Caco-2 (cell line): ENCODE data around the gene ASB1. TPM values are rescaled to one million over a fixed set of nuclear protein-coding genes. Genes with fewer than 3 reads are reported as not detected.

Source experiments
- BruUV-seq: library from RNA; stranded (reverse); fragments of 400-500 nt; replicated peaks from 2 replicates; lab custom pipeline; 2021; lab: Mats Ljungman, UMichigan
- CTCF ChIA-PET: fragments of 300-600 bp; sonication (Branson Sonifier 250); formaldehyde crosslinking; loops from one replicate; lab custom pipeline; 2022; ENCODE audit warnings: antibody characterized with exemption; lab: Charles Lee
- POLR2A ChIA-PET: fragments of 300-600 bp; sonication (Branson Sonifier 250); formaldehyde crosslinking; loops from one replicate; lab custom pipeline; 2022; ENCODE audit warnings: antibody characterized with exemption; lab: Charles Lee
- DNase-seq, 2 experiments: peaks; one replicate each; pipeline versions ENCODE4 v3.0.0 to v3.0.0-alpha.2; 2020 to 2022
- H3K27me3 ChIP-seq: replicated peaks from 2 replicates; pipeline ENCODE4 v1.6.0; 2011; ENCODE audit warnings: low read length; ENCODE audit not compliant: control insufficient read depth, insufficient read depth
- H3K36me3 ChIP-seq: 2 replicates; pipeline ENCODE4 v1.5.1; 2011; ENCODE audit warnings: low read length; ENCODE audit not compliant: control insufficient read depth, insufficient read depth
- H3K4me1 ChIP-seq: fragments of 250-450 bp; sonication (Bioruptor Pico); 2 replicates; pipeline ENCODE4 v1.5.1; 2020; ENCODE audit warnings: mild to moderate bottlenecking
- H3K4me3 ChIP-seq: 2 replicates; pipeline ENCODE4 v1.5.1; 2011; ENCODE audit warnings: low read depth, mild to moderate bottlenecking, control low read depth, low read length
- H3K9me3 ChIP-seq: fragments of 250-450 bp; sonication (Bioruptor Pico); 2 replicates; pipeline ENCODE4 v1.5.1; 2020; ENCODE audit warnings: mild to moderate bottlenecking, moderate library complexity
- H3K27ac Mint-ChIP-seq: one replicate; pipeline ENCODE4 v1.8.0; 2022; ENCODE audit warnings: mixed read lengths; ENCODE audit not compliant: unreplicated experiment
- H3K27me3 Mint-ChIP-seq: one replicate; pipeline ENCODE4 v1.8.0; 2022; ENCODE audit warnings: mixed read lengths; ENCODE audit not compliant: insufficient read depth, unreplicated experiment
- H3K36me3 Mint-ChIP-seq: one replicate; pipeline ENCODE4 v1.8.0; 2022; ENCODE audit warnings: mild to moderate bottlenecking, mixed read lengths; ENCODE audit not compliant: insufficient read depth, unreplicated experiment
- H3K4me1 Mint-ChIP-seq: one replicate; pipeline ENCODE4 v1.8.0; 2022; ENCODE audit warnings: low read depth, mixed read lengths; ENCODE audit not compliant: unreplicated experiment
- H3K4me3 Mint-ChIP-seq: one replicate; pipeline ENCODE4 v1.8.0; 2022; ENCODE audit warnings: mild to moderate bottlenecking, moderate library complexity, mixed read lengths; ENCODE audit not compliant: unreplicated experiment
- H3K9me3 Mint-ChIP-seq: one replicate; pipeline ENCODE4 v1.8.0; 2022; ENCODE audit warnings: mixed read lengths; ENCODE audit not compliant: unreplicated experiment
- intact Hi-C: fragments of 100-400 bp; cut with micrococcal nuclease; formaldehyde crosslinking; loops from one replicate; pipeline ENCODE4 v1.10.0; 2022; ENCODE audit not compliant: unreplicated experiment
- total RNA-seq: library from RNA; stranded (reverse); gene quantifications from 2 replicates; pipeline ENCODE4 v1.2.3, GENCODE V29; 2022
- TF ChIP-seq, protein P1 (sequence below), 2 experiments: fragments of 200-600 bp in 1 of 2; IDR thresholded peaks; 1 replicate in 1 of 2; 2 replicates in 1 of 2; pipeline versions ENCODE4 v1.5.1 to v1.8.0; 2011 to 2022; ENCODE audit warnings: antibody characterized with exemption in 1 of 2, control low read depth in 1 of 2, inconsistent platforms in 1 of 2, low read depth in 1 of 2, low read length in 1 of 2, mild to moderate bottlenecking in 1 of 2, moderate library complexity in 1 of 2; ENCODE audit not compliant: insufficient read depth in 1 of 2, severe bottlenecking in 1 of 2, unreplicated experiment in 1 of 2

Gene ASB1
- total RNA-seq, 1 experiment from 2014 or later: 16.9 TPM

GRCh38 chr2:238488347-238488826, 61.7 kb downstream of the ASB1 start:
- no peaks in the 10 kb centered on the region for H3K36me3 ChIP-seq
- DNase-seq: no peak
- H3K9me3 ChIP-seq: no peaks in the 10 kb centered on the region
- H3K36me3 Mint-ChIP-seq: no peaks in the 10 kb centered on the region
- no TSS peak for BruUV-seq
- intact Hi-C loops: no loop called here
- H3K27ac Mint-ChIP-seq: no peak overlapping the region
- CTCF ChIA-PET: no interaction called here
- H3K4me3 Mint-ChIP-seq: no peak overlapping the region
- TF ChIP-seq, protein P1, sequence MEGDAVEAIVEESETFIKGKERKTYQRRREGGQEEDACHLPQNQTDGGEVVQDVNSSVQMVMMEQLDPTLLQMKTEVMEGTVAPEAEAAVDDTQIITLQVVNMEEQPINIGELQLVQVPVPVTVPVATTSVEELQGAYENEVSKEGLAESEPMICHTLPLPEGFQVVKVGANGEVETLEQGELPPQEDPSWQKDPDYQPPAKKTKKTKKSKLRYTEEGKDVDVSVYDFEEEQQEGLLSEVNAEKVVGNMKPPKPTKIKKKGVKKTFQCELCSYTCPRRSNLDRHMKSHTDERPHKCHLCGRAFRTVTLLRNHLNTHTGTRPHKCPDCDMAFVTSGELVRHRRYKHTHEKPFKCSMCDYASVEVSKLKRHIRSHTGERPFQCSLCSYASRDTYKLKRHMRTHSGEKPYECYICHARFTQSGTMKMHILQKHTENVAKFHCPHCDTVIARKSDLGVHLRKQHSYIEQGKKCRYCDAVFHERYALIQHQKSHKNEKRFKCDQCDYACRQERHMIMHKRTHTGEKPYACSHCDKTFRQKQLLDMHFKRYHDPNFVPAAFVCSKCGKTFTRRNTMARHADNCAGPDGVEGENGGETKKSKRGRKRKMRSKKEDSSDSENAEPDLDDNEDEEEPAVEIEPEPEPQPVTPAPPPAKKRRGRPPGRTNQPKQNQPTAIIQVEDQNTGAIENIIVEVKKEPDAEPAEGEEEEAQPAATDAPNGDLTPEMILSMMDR (IDR thresholded peaks at IDR 0.05; ENCODE audit: insufficient read depth in 1 of 2, low read depth in 1 of 2, low read length in 1 of 2, severe bottlenecking in 1 of 2, unreplicated experiment in 1 of 2): no peak
- no peak overlapping the region for H3K4me3 ChIP-seq
- H3K4me1 Mint-ChIP-seq: no peaks in the 10 kb centered on the region
- H3K27me3 Mint-ChIP-seq: no peaks in the 10 kb centered on the region
- POLR2A ChIA-PET: no interaction called here
- no peaks in the 10 kb centered on the region for H3K9me3 Mint-ChIP-seq
- no peaks in the 10 kb centered on the region for H3K4me1 ChIP-seq
- no peaks in the 10 kb centered on the region for H3K27me3 ChIP-seq

- Histone ChIP-seq H3K36me3 (no peaks in the 10 kb centered on the region), H3K4me1 (no peaks in the 10 kb centered on the region), H3K27me3 (no peaks in the 10 kb centered on the region), H3K9me3 (no peaks in the 10 kb centered on the region), H3K4me3 (no peak overlapping the region)
- Mint-ChIP-seq H3K27ac (no peak overlapping the region), H3K27me3 (no peaks in the 10 kb centered on the region), H3K4me3 (no peak overlapping the region), H3K36me3 (no peaks in the 10 kb centered on the region), H3K4me1 (no peaks in the 10 kb centered on the region), H3K9me3 (no peaks in the 10 kb centered on the region)
- DNase-seq: no peak
- no TSS peak for BruUV-seq
- ChIA-PET CTCF (no interaction called here), POLR2A (no interaction called here)
- TF ChIP-seq, protein P1 (IDR thresholded peaks at IDR 0.05; ENCODE audit: insufficient read depth in 1 of 2, low read depth in 1 of 2, low read length in 1 of 2, severe bottlenecking in 1 of 2, unreplicated experiment in 1 of 2): no peak
- intact Hi-C loops: no loop called here
Measured at GRCh38 chr2:238489431-238489830, 62.7 kb downstream of the ASB1 start.

- no peaks in the 10 kb centered on the region for H3K9me3 ChIP-seq
- BruUV-seq: no TSS peak
- Mint-ChIP-seq H3K36me3 (no peaks in the 10 kb centered on the region), H3K27me3 (no peaks in the 10 kb centered on the region), H3K4me3 (no peak overlapping the region), H3K4me1 (no peaks in the 10 kb centered on the region), H3K9me3 (no peaks in the 10 kb centered on the region), H3K27ac (no peak overlapping the region)
- no peaks in the 10 kb centered on the region for H3K27me3 ChIP-seq
- intact Hi-C loops: no loop called here
- CTCF ChIA-PET: no interaction called here
- DNase-seq: no peak
- POLR2A ChIA-PET: no interaction called here
- H3K4me3 ChIP-seq: no peak overlapping the region
- TF ChIP-seq, protein P1 (IDR thresholded peaks at IDR 0.05; ENCODE audit: insufficient read depth in 1 of 2, low read depth in 1 of 2, low read length in 1 of 2, severe bottlenecking in 1 of 2, unreplicated experiment in 1 of 2): no peak
- H3K36me3 ChIP-seq: no peaks in the 10 kb centered on the region
- H3K4me1 ChIP-seq: no peaks in the 10 kb centered on the region
Measured at GRCh38 chr2:238489896-238490295, 63.2 kb downstream of the ASB1 start.
